Measurements from ENCODE around the gene ARID1B.

The ARID1B gene

GRCh38 chr6:157200117-157200516, 422.9 kb downstream of the ARID1B start:
- H3F3A ChIP-seq (ENCODE audit: insufficient read depth, low read length): no peaks in the 10 kb centered on the region
- H3K79me2 ChIP-seq (ENCODE audit: insufficient read depth, low read length): no peaks in the 10 kb centered on the region
- no peaks in the 10 kb centered on the region for H4K20me1 ChIP-seq (ENCODE audit: insufficient read depth, low read length)
- H3K36me3 ChIP-seq (ENCODE audit: insufficient read depth, low read length): peaks cover 86% of the 10 kb centered on the region
- no peak overlapping the region for H3K27ac ChIP-seq (ENCODE audit: low read depth, low read length, poor library complexity, severe bottlenecking)
- no peaks in the 10 kb centered on the region for H3K4me1 ChIP-seq (ENCODE audit: insufficient read depth, low read length, severe bottlenecking)
- H3K9me3 ChIP-seq (ENCODE audit: low read length): no peaks in the 10 kb centered on the region
- H2AFZ ChIP-seq (ENCODE audit: low read length): no peak overlapping the region
- H3K9ac ChIP-seq (ENCODE audit: low read length): no peak overlapping the region
- no peaks in the 10 kb centered on the region for H3K9me2 ChIP-seq (ENCODE audit: low read depth, low read length)
- H3K4me3 ChIP-seq (ENCODE audit: low read depth, low read length, poor library complexity, severe bottlenecking): no peak overlapping the region
- no peaks in the 10 kb centered on the region for H3K27me3 ChIP-seq (ENCODE audit: insufficient read depth, low read length)
- no peak overlapping the region for H3K4me2 ChIP-seq (ENCODE audit: low read length)
- TF ChIP-seq CTCF (IDR thresholded peaks at IDR 0.05; ENCODE audit: low read length): no peak
- no peak for TF ChIP-seq EZH2 (IDR thresholded peaks at IDR 0.05; ENCODE audit: borderline replicate concordance, low read length)

GRCh38 chr6:157200611-157201010, 423.4 kb downstream of the ARID1B start:
- Histone ChIP-seq H3K27ac (ENCODE audit: low read depth, low read length, poor library complexity, severe bottlenecking) (no peak overlapping the region), H3K9me3 (ENCODE audit: low read length) (no peaks in the 10 kb centered on the region), H3K9me2 (ENCODE audit: low read depth, low read length) (no peaks in the 10 kb centered on the region), H3K4me1 (ENCODE audit: insufficient read depth, low read length, severe bottlenecking) (no peaks in the 10 kb centered on the region), H3K36me3 (ENCODE audit: insufficient read depth, low read length) (peaks cover 87% of the 10 kb centered on the region), H3K27me3 (ENCODE audit: insufficient read depth, low read length) (no peaks in the 10 kb centered on the region), H3K79me2 (ENCODE audit: insufficient read depth, low read length) (no peaks in the 10 kb centered on the region), H2AFZ (ENCODE audit: low read length) (no peak overlapping the region), H3K4me2 (ENCODE audit: low read length) (no peak overlapping the region), H3F3A (ENCODE audit: insufficient read depth, low read length) (no peaks in the 10 kb centered on the region), H4K20me1 (ENCODE audit: insufficient read depth, low read length) (no peaks in the 10 kb centered on the region), H3K4me3 (ENCODE audit: low read depth, low read length, poor library complexity, severe bottlenecking) (no peak overlapping the region), H3K9ac (ENCODE audit: low read length) (no peak overlapping the region)
- TF ChIP-seq CTCF (IDR thresholded peaks at IDR 0.05; ENCODE audit: low read length) (no peak), EZH2 (IDR thresholded peaks at IDR 0.05; ENCODE audit: borderline replicate concordance, low read length) (no peak)

GRCh38 chr6:157201083-157201482, 423.9 kb downstream of the ARID1B start:
- H3K4me2 ChIP-seq (ENCODE audit: low read length): no peak overlapping the region
- peaks cover 87% of the 10 kb centered on the region for H3K36me3 ChIP-seq (ENCODE audit: insufficient read depth, low read length)
- no peaks in the 10 kb centered on the region for H3K9me3 ChIP-seq (ENCODE audit: low read length)
- TF ChIP-seq EZH2 (IDR thresholded peaks at IDR 0.05; ENCODE audit: borderline replicate concordance, low read length) (no peak), CTCF (IDR thresholded peaks at IDR 0.05; ENCODE audit: low read length) (no peak)
- no peaks in the 10 kb centered on the region for H3K79me2 ChIP-seq (ENCODE audit: insufficient read depth, low read length)
- H3F3A ChIP-seq (ENCODE audit: insufficient read depth, low read length): no peaks in the 10 kb centered on the region
- H3K9ac ChIP-seq (ENCODE audit: low read length): no peak overlapping the region
- H4K20me1 ChIP-seq (ENCODE audit: insufficient read depth, low read length): no peaks in the 10 kb centered on the region
- H3K27ac ChIP-seq (ENCODE audit: low read depth, low read length, poor library complexity, severe bottlenecking): no peak overlapping the region
- no peaks in the 10 kb centered on the region for H3K9me2 ChIP-seq (ENCODE audit: low read depth, low read length)
- H3K4me1 ChIP-seq (ENCODE audit: insufficient read depth, low read length, severe bottlenecking): no peaks in the 10 kb centered on the region
- H3K4me3 ChIP-seq (ENCODE audit: low read depth, low read length, poor library complexity, severe bottlenecking): no peak overlapping the region
- no peak overlapping the region for H2AFZ ChIP-seq (ENCODE audit: low read length)
- H3K27me3 ChIP-seq (ENCODE audit: insufficient read depth, low read length): no peaks in the 10 kb centered on the region

Data from OCI-LY1 (cell line).